Mesangial cell (primary cell): ENCODE results near the gene MEF2D. TPM values are rescaled to one million over a fixed set of nuclear protein-coding genes. Genes with fewer than 3 reads are reported as not detected.

Experiments used
- total RNA-seq: library from RNA; depleted of rRNA; stranded (reverse); fragments of >200 nt; gene quantifications from 2 replicates; pipeline ENCODE4 v1.2.3, GENCODE V29; 2015

Gene MEF2D
- 16.5 and 30.7 TPM in 2 replicates for total RNA-seq

DNA sequence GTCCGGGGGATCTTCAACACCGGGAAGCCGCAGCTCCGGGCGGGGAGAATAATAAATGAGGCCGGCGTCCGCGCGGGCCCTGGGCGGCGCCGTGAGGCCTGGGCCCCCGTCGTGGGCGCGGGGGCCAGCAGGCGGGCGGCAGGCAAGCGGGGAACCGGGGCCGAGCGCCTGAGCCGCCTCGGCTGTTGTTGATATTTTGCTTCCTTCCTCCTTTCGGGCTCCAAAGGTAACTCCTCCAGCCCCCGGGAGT is at the start of gene MEF2D:
Gene MEF2D, minus strand, starts transcription at position 233 of the 250 bp plus-strand sequence. CDS start 17,483 bp downstream, outside the sequence.

Other genes starting within 250 kb of the MEF2D start
- gene SMG5, start 217.9 kb downstream of the MEF2D start, total RNA-seq: 54.9 and 59.6 TPM in 2 replicates
- gene TMEM79, start 216.4 kb downstream of the MEF2D start, total RNA-seq: 1.8 and 2.0 TPM in 2 replicates
- gene GLMP, start 205.1 kb downstream of the MEF2D start, total RNA-seq: 76.4 and 179 TPM in 2 replicates
- gene VHLL, start 201.5 kb downstream of the MEF2D start, total RNA-seq: not detected in 2 replicates
- 315 and 547 TPM in 2 replicates for gene CCT3, start 162.5 kb downstream of the MEF2D start, total RNA-seq
- 0.76 TPM in 1 of 2 replicates, not detected in the other for gene TSACC, start 162.2 kb downstream of the MEF2D start, total RNA-seq
- gene RHBG, start 131.6 kb downstream of the MEF2D start, total RNA-seq: not detected in 2 replicates
- gene IQGAP3, start 71.8 kb upstream of the MEF2D start, total RNA-seq: 5.2 and 71.4 TPM in 2 replicates
- not detected in 2 replicates for gene TTC24, start 78.9 kb upstream of the MEF2D start, total RNA-seq
- gene NAXE, start 91.0 kb upstream of the MEF2D start, total RNA-seq: 116 and 139 TPM in 2 replicates
- 12.7 and 18.6 TPM in 2 replicates for gene GPATCH4, start 100.7 kb upstream of the MEF2D start, total RNA-seq
- 0.25 TPM in 1 of 2 replicates, not detected in the other for gene HAPLN2, start 118.6 kb upstream of the MEF2D start, total RNA-seq
- not detected in 2 replicates for gene BCAN, start 141.3 kb upstream of the MEF2D start, total RNA-seq
- gene NES, start 176.6 kb upstream of the MEF2D start, total RNA-seq: 13.4 and 31.9 TPM in 2 replicates
- 2.1 and 19.6 TPM in 2 replicates for gene CRABP2, start 204.8 kb upstream of the MEF2D start, total RNA-seq
- gene METTL25B, start 227.7 kb upstream of the MEF2D start, total RNA-seq: 11.7 and 17.1 TPM in 2 replicates
- gene ISG20L2, start 228.0 kb upstream of the MEF2D start, total RNA-seq: 15.1 and 19.4 TPM in 2 replicates
- 54.6 and 63.2 TPM in 2 replicates for gene MRPL24, start 240.3 kb upstream of the MEF2D start, total RNA-seq